Activated CD8-positive, alpha-beta memory T cell treated with anti-CD3 and anti-CD28 coated beads for 4 hours (primary cell): ENCODE data around the gene GPBP1L1.
"Not testable (repeated sequence)": the region's sequence is repeated elsewhere in the genome, so short reads cannot be mapped to it uniquely, and the experiment has no call there.

Experiments used
- DNase-seq, 2 donors: peaks; one replicate each; pipeline ENCODE4 v3.0.0-alpha.2; 2020; ENCODE audit warnings: low read depth in 2 of 2

The GPBP1L1 gene

GRCh38 chr1:45640293-45640692 lies 46.0 kb downstream of the GPBP1L1 start:
- DNase-seq: no peak

- DNase-seq: no peak
Measured at GRCh38 chr1:45635211-45635610, 51.1 kb downstream of the GPBP1L1 start.

GRCh38 chr1:45630429-45630828 lies 55.9 kb downstream of the GPBP1L1 start:
- no peak for DNase-seq

DNA sequence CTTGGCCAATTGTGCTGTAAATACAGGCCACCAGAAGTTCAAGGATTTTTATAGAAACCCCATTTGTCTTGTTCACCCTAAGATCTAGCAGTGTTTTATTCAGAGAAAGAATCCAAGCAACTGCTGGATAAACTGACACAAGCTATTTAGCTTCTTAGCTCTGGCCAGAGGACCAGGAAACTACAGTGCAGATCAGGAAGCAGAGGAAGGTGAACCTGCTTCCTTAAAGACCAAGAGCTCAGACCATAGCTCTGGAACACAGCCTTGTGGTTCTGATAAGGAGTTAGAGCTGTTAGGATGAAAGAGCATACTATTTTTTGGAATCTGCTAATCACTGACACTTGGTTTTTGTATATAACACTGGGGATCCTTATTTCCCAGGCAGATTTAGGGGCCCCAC lies 57.3 kb downstream of the GPBP1L1 start:
- DNase-seq: no peak

- DNase-seq: no peak
Measured at GRCh38 chr1:45623972-45624371, 62.4 kb downstream of the GPBP1L1 start, which contains the start of gene CCDC17. Gene CCDC17 (minus strand): TSS chr1:45624054. CDS start chr1:45623909, 145 bp downstream.

DNA sequence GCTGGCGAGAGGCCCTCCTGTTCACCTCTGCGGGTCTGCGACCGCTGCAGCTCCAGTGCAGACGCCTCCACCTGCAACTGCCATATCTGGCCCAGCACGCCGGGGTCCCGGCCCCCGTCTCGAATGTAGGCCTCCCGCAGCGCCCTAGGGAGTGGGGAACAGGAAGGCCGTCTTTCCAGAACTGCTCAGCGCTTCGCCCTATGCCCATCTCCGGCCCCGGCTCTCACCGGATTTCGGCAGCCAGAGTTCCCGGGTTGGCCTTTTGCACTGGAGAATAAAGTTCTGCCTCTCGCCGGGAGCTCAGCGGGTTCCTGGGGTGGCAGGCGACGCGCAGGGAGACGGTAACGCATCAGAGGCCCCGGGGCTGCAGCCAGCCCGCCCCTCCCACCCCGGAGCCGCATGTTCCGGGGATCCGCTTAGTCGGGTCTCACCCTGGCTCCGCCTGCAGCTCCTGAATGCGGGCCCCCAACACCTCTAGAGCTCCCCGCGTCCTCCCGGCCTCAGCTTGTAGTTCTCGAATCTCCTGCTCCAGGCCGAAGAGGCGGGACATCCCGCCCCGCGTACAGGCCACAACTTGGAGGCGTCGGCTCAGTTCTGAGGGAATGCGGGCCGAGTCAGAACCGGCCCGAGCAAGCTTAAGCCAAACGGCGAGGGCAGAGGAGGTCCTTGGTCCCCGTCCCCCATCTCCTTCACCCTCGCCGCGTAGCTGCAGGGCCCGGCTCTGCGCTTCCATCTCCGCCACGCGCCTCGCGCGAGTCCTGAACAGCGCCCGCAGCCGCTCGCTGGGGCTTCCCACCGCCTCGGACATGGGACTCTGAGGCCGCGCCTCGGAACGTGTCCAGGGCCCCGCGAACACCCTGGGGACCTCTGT lies 63.6 kb downstream of the GPBP1L1 start:
- no peak for DNase-seq

GRCh38 chr1:45621895-45622523 lies 64.3 kb downstream of the GPBP1L1 start:
- no peak for DNase-seq

DNA sequence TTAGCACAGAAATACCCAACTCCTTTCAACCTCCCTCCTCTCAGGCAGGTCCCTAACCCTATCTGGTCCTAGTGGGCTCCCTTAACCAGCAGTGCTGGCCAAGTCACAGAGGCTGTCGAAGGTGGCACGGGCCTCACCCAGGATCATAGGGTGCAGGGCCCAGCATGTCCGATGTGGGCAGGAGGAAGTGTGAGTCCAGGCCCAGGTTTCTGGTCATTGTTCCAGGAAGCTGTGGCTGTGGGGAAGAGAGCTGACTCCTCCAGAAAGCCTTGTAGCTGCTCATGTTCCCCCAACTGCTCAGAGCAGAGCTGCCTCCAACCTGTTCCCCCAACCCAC lies 64.9 kb downstream of the GPBP1L1 start:
- no peak for DNase-seq

GRCh38 chr1:45620588-45621500 lies 65.5 kb downstream of the GPBP1L1 start:
- no peak for DNase-seq

DNA sequence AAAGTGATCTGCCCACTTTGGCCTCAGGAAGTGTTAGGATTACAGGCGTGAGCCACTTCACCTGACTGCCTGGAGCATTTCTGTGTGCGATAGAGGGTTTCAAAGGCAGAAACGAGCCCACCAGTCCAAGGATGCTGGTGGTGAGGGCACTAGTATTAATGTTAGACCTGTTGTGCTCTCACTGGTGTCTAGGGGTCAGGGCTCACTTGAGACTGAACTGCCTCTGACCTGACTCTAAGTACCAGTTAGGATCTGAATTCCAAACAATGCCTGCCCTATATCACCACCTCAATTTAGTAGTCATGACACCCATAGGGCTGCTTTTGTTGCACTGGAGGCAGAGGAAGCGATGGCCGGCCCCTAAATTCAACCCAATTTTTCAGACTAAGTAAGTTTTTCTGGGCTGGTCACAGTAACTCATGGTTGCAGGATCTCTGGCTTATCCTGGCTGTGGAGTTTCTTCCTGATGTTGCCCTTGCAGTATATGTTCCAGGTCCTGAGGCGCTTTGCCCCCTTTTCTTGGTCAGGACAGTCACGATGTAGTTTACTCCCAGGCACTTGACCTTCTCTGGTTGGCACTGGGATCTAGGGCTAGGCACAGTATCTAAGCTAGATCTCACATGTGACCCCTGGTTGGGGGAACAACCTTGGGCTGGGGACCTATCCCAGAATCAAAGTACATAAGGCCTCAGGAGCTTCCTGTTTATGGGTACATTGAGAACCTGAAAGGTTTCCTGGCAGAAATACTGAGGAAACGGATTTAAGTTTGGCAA lies 67.0 kb downstream of the GPBP1L1 start:
- DNase-seq: no peak

- DNase-seq: no peak
Measured at GRCh38 chr1:45617618-45618017, 68.7 kb downstream of the GPBP1L1 start.

GRCh38 chr1:45615885-45616284 lies 70.4 kb downstream of the GPBP1L1 start:
- no peak for DNase-seq

DNA sequence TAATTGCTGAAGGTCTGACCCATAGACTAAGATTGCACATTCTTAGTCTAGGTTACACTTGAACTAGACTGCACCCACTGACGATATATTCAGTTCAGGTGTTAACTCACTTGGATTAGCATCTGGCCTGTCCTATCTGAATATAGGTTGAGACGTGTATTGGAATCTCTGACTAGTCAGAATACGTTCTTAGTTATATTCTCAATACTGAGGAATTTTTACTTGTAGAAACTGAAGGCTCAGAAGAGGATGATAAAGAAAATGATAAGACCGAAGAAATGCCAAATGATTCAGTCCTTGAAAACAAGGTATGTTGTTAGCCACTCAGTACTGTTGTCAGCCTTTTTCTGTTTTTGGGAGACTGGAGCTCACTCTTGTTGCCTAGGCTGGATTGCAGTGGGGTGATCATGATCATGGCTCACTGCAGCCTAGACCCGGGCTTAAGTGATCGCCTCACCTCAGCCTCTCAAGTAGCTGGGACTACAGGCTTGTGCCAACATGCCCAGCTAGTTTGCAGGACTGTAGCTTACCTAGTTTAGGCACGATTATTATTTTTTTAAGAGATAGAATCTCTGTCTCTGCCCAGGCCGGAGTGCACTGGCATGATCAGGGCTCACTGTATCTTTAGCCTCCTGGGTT lies 73.3 kb downstream of the GPBP1L1 start:
- DNase-seq: no peak

DNA sequence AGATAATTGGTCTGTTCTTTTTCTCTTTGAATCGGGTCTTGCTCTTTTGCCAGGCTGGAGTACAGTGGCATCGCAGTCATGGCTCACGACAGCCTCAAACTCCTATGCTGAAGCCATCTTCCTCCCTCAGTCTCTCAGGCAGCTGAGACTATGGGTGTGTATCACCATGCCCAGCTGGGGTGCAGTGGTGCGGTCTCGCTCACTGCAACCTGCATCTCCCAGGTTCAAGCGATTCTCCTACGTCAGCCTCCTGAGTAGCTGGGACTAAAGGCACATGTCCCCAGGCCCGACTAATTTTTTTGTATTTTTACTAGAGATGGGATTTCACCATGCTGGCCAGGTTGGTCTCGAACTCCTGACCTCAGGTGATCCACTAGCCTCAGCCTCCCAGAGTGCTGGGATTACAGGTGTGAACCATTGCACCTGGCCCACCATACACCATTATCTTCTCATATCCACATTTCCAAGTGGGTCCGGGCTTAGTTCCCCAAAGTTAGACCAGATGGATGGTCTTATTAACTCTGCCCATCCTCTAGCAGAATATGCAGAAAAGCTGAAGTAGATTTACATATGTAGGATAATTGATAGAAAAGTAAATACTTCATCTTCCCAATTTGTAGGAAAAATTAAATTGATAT lies 75.6 kb downstream of the GPBP1L1 start:
- no peak for DNase-seq

- DNase-seq: no peak
Measured at GRCh38 chr1:45608175-45609156, 77.9 kb downstream of the GPBP1L1 start.

DNA sequence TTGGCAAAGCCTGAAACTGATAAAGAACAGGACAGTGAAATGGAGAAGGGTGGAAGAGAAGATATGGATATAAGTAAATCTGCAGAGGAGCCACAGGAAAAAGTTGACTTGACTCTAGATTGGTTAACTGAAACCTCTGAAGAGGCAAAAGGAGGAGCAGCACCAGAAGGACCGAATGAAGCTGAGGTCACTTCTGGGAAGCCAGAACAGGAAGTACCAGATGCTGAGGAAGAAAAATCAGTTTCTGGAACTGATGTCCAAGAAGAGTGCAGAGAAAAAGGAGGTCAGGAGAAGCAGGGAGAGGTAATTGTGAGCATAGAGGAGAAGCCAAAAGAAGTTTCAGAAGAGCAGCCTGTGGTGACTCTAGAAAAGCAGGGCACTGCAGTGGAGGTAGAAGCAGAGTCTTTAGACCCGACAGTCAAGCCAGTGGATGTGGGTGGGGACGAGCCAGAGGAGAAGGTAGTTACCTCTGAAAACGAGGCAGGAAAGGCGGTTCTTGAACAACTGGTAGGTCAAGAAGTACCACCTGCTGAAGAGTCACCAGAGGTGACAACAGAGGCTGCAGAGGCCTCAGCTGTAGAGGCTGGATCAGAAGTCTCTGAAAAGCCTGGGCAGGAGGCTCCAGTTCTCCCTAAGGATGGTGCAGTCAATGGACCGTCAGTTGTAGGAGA lies 78.8 kb downstream of the GPBP1L1 start:
- DNase-seq: no peak

DNA sequence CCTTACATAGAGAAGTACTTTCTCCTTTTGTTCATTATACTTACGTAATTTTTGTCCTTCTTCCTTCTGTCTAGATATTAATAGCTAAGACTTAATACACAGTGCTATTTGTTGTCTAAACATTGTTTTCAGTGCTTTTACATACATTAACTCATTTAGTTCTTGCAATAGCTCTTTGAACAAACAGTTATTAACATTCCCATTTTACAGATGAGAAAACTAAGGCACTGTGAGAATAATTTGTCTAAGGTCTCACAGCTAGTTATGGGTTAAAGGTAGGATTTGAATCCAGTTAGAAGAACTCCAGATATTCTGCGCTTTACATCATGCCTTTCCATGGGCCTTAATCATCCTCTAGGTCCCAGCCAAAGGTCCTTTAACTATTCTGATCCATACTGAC lies 82.1 kb downstream of the GPBP1L1 start:
- no peak for DNase-seq

- not testable (repeated sequence) for DNase-seq
Measured at GRCh38 chr1:45596765-45597164, 89.6 kb downstream of the GPBP1L1 start.

- no peak for DNase-seq
Measured at GRCh38 chr1:45594412-45594811, 91.9 kb downstream of the GPBP1L1 start.
